ENCODE measurements around the gene PRPS1.

Gene PRPS1

GRCh38 chrX:107627838-107628661 lies at the start of gene PRPS1:
Gene PRPS1 (plus strand): TSS chrX:107628510. CDS start chrX:107628629, 119 bp downstream.
- Histone ChIP-seq H3K27me3 (ENCODE audit: control insufficient read depth, insufficient read depth, low read length) (no peaks in the 10 kb centered on the region), H3K9me3 (ENCODE audit: control insufficient read depth, insufficient read depth, low read length) (no peaks in the 10 kb centered on the region), H3K9ac (ENCODE audit: low read depth, low read length) (peak within 1 kb of the TSS; percentile 89), H3K36me3 (ENCODE audit: control insufficient read depth, insufficient read depth, low read length) (peaks cover 13% of the 10 kb centered on the region; the same call in 1 of the 2 replicates), H3K4me3 (ENCODE audit: low read depth, low read length) (peak within 1 kb of the TSS; percentile 96), H3K27ac (ENCODE audit: low read depth, low read length) (peak within 1 kb of the TSS; percentile 82), H3K4me1 (ENCODE audit: control insufficient read depth, insufficient read depth, low read length) (peaks cover 17% of the 10 kb centered on the region)

GRCh38 chrX:107579956-107580355 lies 48.4 kb upstream of the PRPS1 start:
- Histone ChIP-seq H3K36me3 (ENCODE audit: control insufficient read depth, insufficient read depth, low read length) (no peaks in the 10 kb centered on the region), H3K27ac (ENCODE audit: low read depth, low read length) (no peak overlapping the region), H3K9me3 (ENCODE audit: control insufficient read depth, insufficient read depth, low read length) (no peaks in the 10 kb centered on the region), H3K4me3 (ENCODE audit: low read depth, low read length) (no peak overlapping the region), H3K9ac (ENCODE audit: low read depth, low read length) (no peak overlapping the region), H3K27me3 (ENCODE audit: control insufficient read depth, insufficient read depth, low read length) (no peaks in the 10 kb centered on the region), H3K4me1 (ENCODE audit: control insufficient read depth, insufficient read depth, low read length) (no peaks in the 10 kb centered on the region)

- H3K9ac ChIP-seq (ENCODE audit: low read depth, low read length) = no peak overlapping the region
- H3K27ac ChIP-seq (ENCODE audit: low read depth, low read length) = no peak overlapping the region
- H3K4me3 ChIP-seq (ENCODE audit: low read depth, low read length) = no peak overlapping the region
- no peaks in the 10 kb centered on the region for H3K27me3 ChIP-seq (ENCODE audit: control insufficient read depth, insufficient read depth, low read length)
- H3K9me3 ChIP-seq (ENCODE audit: control insufficient read depth, insufficient read depth, low read length) = no peaks in the 10 kb centered on the region
- no peaks in the 10 kb centered on the region for H3K36me3 ChIP-seq (ENCODE audit: control insufficient read depth, insufficient read depth, low read length)
- H3K4me1 ChIP-seq (ENCODE audit: control insufficient read depth, insufficient read depth, low read length) = no peaks in the 10 kb centered on the region
Observed at GRCh38 chrX:107581923-107582322, 46.4 kb upstream of the PRPS1 start.

- Histone ChIP-seq H3K9me3 (ENCODE audit: control insufficient read depth, insufficient read depth, low read length) (no peaks in the 10 kb centered on the region), H3K36me3 (ENCODE audit: control insufficient read depth, insufficient read depth, low read length) (no peaks in the 10 kb centered on the region), H3K4me1 (ENCODE audit: control insufficient read depth, insufficient read depth, low read length) (no peaks in the 10 kb centered on the region), H3K27ac (ENCODE audit: low read depth, low read length) (no peak overlapping the region), H3K9ac (ENCODE audit: low read depth, low read length) (no peak overlapping the region), H3K4me3 (ENCODE audit: low read depth, low read length) (no peak overlapping the region), H3K27me3 (ENCODE audit: control insufficient read depth, insufficient read depth, low read length) (no peaks in the 10 kb centered on the region; the same call in 1 of the 2 replicates)
Observed at GRCh38 chrX:107589243-107589642, 39.1 kb upstream of the PRPS1 start.

- no peaks in the 10 kb centered on the region for H3K9me3 ChIP-seq (ENCODE audit: control insufficient read depth, insufficient read depth, low read length)
- H3K4me1 ChIP-seq (ENCODE audit: control insufficient read depth, insufficient read depth, low read length) = peaks cover 18% of the 10 kb centered on the region
- no peak overlapping the region for H3K4me3 ChIP-seq (ENCODE audit: low read depth, low read length)
- H3K27me3 ChIP-seq (ENCODE audit: control insufficient read depth, insufficient read depth, low read length) = 0 out of 2 replicates have a peak, but pooled peaks cover 3% of the 10 kb centered on the region
- no peak overlapping the region for H3K27ac ChIP-seq (ENCODE audit: low read depth, low read length)
- no peak overlapping the region for H3K9ac ChIP-seq (ENCODE audit: low read depth, low read length)
- no peaks in the 10 kb centered on the region for H3K36me3 ChIP-seq (ENCODE audit: control insufficient read depth, insufficient read depth, low read length)
Observed at GRCh38 chrX:107596651-107597050, 31.7 kb upstream of the PRPS1 start.

GRCh38 chrX:107597264-107597663 lies 31.0 kb upstream of the PRPS1 start:
- H3K36me3 ChIP-seq (ENCODE audit: control insufficient read depth, insufficient read depth, low read length) = no peaks in the 10 kb centered on the region
- no peak overlapping the region for H3K27ac ChIP-seq (ENCODE audit: low read depth, low read length)
- peaks cover 18% of the 10 kb centered on the region for H3K4me1 ChIP-seq (ENCODE audit: control insufficient read depth, insufficient read depth, low read length)
- no peaks in the 10 kb centered on the region for H3K9me3 ChIP-seq (ENCODE audit: control insufficient read depth, insufficient read depth, low read length)
- no peak overlapping the region for H3K9ac ChIP-seq (ENCODE audit: low read depth, low read length)
- no peak overlapping the region for H3K4me3 ChIP-seq (ENCODE audit: low read depth, low read length)
- H3K27me3 ChIP-seq (ENCODE audit: control insufficient read depth, insufficient read depth, low read length) = peaks cover 3% of the 10 kb centered on the region; the same call in 1 of the 2 replicates

GRCh38 chrX:107597791-107598190 lies 30.5 kb upstream of the PRPS1 start:
- H3K36me3 ChIP-seq (ENCODE audit: control insufficient read depth, insufficient read depth, low read length) = no peaks in the 10 kb centered on the region
- no peaks in the 10 kb centered on the region for H3K9me3 ChIP-seq (ENCODE audit: control insufficient read depth, insufficient read depth, low read length)
- peaks cover 3% of the 10 kb centered on the region; the same call in 1 of the 2 replicates for H3K27me3 ChIP-seq (ENCODE audit: control insufficient read depth, insufficient read depth, low read length)
- H3K4me3 ChIP-seq (ENCODE audit: low read depth, low read length) = no peak overlapping the region
- H3K27ac ChIP-seq (ENCODE audit: low read depth, low read length) = no peak overlapping the region
- H3K4me1 ChIP-seq (ENCODE audit: control insufficient read depth, insufficient read depth, low read length) = peaks cover 18% of the 10 kb centered on the region
- no peak overlapping the region for H3K9ac ChIP-seq (ENCODE audit: low read depth, low read length)

- no peak overlapping the region for H3K4me3 ChIP-seq (ENCODE audit: low read depth, low read length)
- no peaks in the 10 kb centered on the region for H3K9me3 ChIP-seq (ENCODE audit: control insufficient read depth, insufficient read depth, low read length)
- no peak overlapping the region for H3K27ac ChIP-seq (ENCODE audit: low read depth, low read length)
- no peak overlapping the region for H3K9ac ChIP-seq (ENCODE audit: low read depth, low read length)
- H3K36me3 ChIP-seq (ENCODE audit: control insufficient read depth, insufficient read depth, low read length) = no peaks in the 10 kb centered on the region
- peaks cover 3% of the 10 kb centered on the region; the same call in 1 of the 2 replicates for H3K27me3 ChIP-seq (ENCODE audit: control insufficient read depth, insufficient read depth, low read length)
- H3K4me1 ChIP-seq (ENCODE audit: control insufficient read depth, insufficient read depth, low read length) = peaks cover 18% of the 10 kb centered on the region
Observed at GRCh38 chrX:107599450-107599861, 28.9 kb upstream of the PRPS1 start.

- Histone ChIP-seq H3K4me3 (ENCODE audit: low read depth, low read length) (no peak overlapping the region), H3K27me3 (ENCODE audit: control insufficient read depth, insufficient read depth, low read length) (peaks cover 3% of the 10 kb centered on the region; the same call in 1 of the 2 replicates), H3K9me3 (ENCODE audit: control insufficient read depth, insufficient read depth, low read length) (no peaks in the 10 kb centered on the region), H3K4me1 (ENCODE audit: control insufficient read depth, insufficient read depth, low read length) (peaks cover 18% of the 10 kb centered on the region), H3K36me3 (ENCODE audit: control insufficient read depth, insufficient read depth, low read length) (no peaks in the 10 kb centered on the region), H3K27ac (ENCODE audit: low read depth, low read length) (no peak overlapping the region), H3K9ac (ENCODE audit: low read depth, low read length) (no peak overlapping the region)
Observed at GRCh38 chrX:107600366-107600765, 27.9 kb upstream of the PRPS1 start.

- Histone ChIP-seq H3K4me3 (ENCODE audit: low read depth, low read length) (no peak overlapping the region), H3K36me3 (ENCODE audit: control insufficient read depth, insufficient read depth, low read length) (no peaks in the 10 kb centered on the region), H3K9ac (ENCODE audit: low read depth, low read length) (no peak overlapping the region), H3K9me3 (ENCODE audit: control insufficient read depth, insufficient read depth, low read length) (no peaks in the 10 kb centered on the region), H3K27me3 (ENCODE audit: control insufficient read depth, insufficient read depth, low read length) (peaks cover 3% of the 10 kb centered on the region; the same call in 1 of the 2 replicates), H3K4me1 (ENCODE audit: control insufficient read depth, insufficient read depth, low read length) (peaks cover 17% of the 10 kb centered on the region), H3K27ac (ENCODE audit: low read depth, low read length) (no peak overlapping the region)
Observed at GRCh38 chrX:107601326-107601725, 27.0 kb upstream of the PRPS1 start.

- Histone ChIP-seq H3K9ac (ENCODE audit: low read depth, low read length) (no peak overlapping the region), H3K36me3 (ENCODE audit: control insufficient read depth, insufficient read depth, low read length) (no peaks in the 10 kb centered on the region), H3K9me3 (ENCODE audit: control insufficient read depth, insufficient read depth, low read length) (no peaks in the 10 kb centered on the region), H3K27ac (ENCODE audit: low read depth, low read length) (no peak overlapping the region), H3K27me3 (ENCODE audit: control insufficient read depth, insufficient read depth, low read length) (peaks cover 3% of the 10 kb centered on the region; the same call in 1 of the 2 replicates), H3K4me1 (ENCODE audit: control insufficient read depth, insufficient read depth, low read length) (peaks cover 12% of the 10 kb centered on the region), H3K4me3 (ENCODE audit: low read depth, low read length) (no peak overlapping the region)
Observed at GRCh38 chrX:107601759-107602158, 26.6 kb upstream of the PRPS1 start.
